DMS 273 (cell line): ENCODE results near the gene ADPRM.
"Not testable (repeated sequence)": the region's sequence is repeated elsewhere in the genome, so short reads cannot be mapped to it uniquely, and the experiment has no call there.

Experiments used
- DNase-seq: peaks from one replicate; lab custom pipeline; 2025; ENCODE audit not compliant: unreplicated experiment; lab: John Stamatoyannopoulos, UW

The ADPRM gene

GRCh38 chr17:10697092-10698081, at the start of gene ADPRM, which contains the start of gene SCO1:
TSS of gene ADPRM (plus strand) at chr17:10697594. CDS start at chr17:10704927, 7,333 bp downstream.
TSS of gene SCO1 (minus strand) at chr17:10697533. CDS start at chr17:10697507, 26 bp downstream.
- DNase-seq: peak; percentile 94

- DNase-seq: no peak
These were observed 49.0 kb upstream of the ADPRM start for GRCh38 chr17:10648381-10648780.

- no peak for DNase-seq
These were observed 48.4 kb upstream of the ADPRM start for GRCh38 chr17:10648956-10649355.

- no peak for DNase-seq
These were observed 47.8 kb upstream of the ADPRM start for GRCh38 chr17:10649602-10650001.

GRCh38 chr17:10651927-10652326, 45.5 kb upstream of the ADPRM start:
- DNase-seq: no peak

GRCh38 chr17:10652984-10653659, 44.3 kb upstream of the ADPRM start:
- no peak for DNase-seq

GRCh38 chr17:10653987-10654386, 43.4 kb upstream of the ADPRM start:
- no peak for DNase-seq

GRCh38 chr17:10657148-10657547, 40.2 kb upstream of the ADPRM start, which contains the start of gene MYH3:
TSS of gene MYH3 (minus strand) at chr17:10657309. CDS start at chr17:10655064, 2,245 bp downstream.
- no peak for DNase-seq

GRCh38 chr17:10657879-10658278, 39.5 kb upstream of the ADPRM start:
- DNase-seq: peak; percentile 22

- DNase-seq: no peak
These were observed 36.0 kb upstream of the ADPRM start for GRCh38 chr17:10661437-10661836.

GRCh38 chr17:10663231-10663630, 34.2 kb upstream of the ADPRM start:
- DNase-seq: no peak

GRCh38 chr17:10664571-10664970, 32.8 kb upstream of the ADPRM start:
- no peak for DNase-seq

- no peak for DNase-seq
These were observed 30.5 kb upstream of the ADPRM start for GRCh38 chr17:10666906-10667305.

- no peak for DNase-seq
These were observed 28.6 kb upstream of the ADPRM start for GRCh38 chr17:10668775-10669174.

GRCh38 chr17:10673312-10673711, 24.1 kb upstream of the ADPRM start:
- no peak for DNase-seq

- no peak for DNase-seq
These were observed 22.7 kb upstream of the ADPRM start for GRCh38 chr17:10674704-10675103.

- DNase-seq: no peak
These were observed 15.4 kb upstream of the ADPRM start for GRCh38 chr17:10681866-10682446.

- DNase-seq: peak; percentile 34
These were observed 13.5 kb upstream of the ADPRM start for GRCh38 chr17:10683853-10684252.

- DNase-seq: no peak
These were observed 9.9 kb upstream of the ADPRM start for GRCh38 chr17:10687499-10687898.

GRCh38 chr17:10695875-10696407, 1.5 kb upstream of the ADPRM start:
- not testable (repeated sequence) for DNase-seq
